HG02970 (cell line): ENCODE data around the gene CCDC106.

Experiments
- ATAC-seq: cut with Tn5 transposase; IDR thresholded peaks from one replicate; pipeline ENCODE4 v1.9.1; 2021; ENCODE audit warnings: mild to moderate bottlenecking, moderate library complexity, moderate number of reproducible peaks; ENCODE audit not compliant: unreplicated experiment, low FRiP score

CCDC106 gene

GRCh38 chr19:55613930-55614710 lies 33.9 kb upstream of the CCDC106 start:
- ATAC-seq, result no peak

GRCh38 chr19:55614711-55615542 lies 33.1 kb upstream of the CCDC106 start:
- ATAC-seq, result no peak

DNA sequence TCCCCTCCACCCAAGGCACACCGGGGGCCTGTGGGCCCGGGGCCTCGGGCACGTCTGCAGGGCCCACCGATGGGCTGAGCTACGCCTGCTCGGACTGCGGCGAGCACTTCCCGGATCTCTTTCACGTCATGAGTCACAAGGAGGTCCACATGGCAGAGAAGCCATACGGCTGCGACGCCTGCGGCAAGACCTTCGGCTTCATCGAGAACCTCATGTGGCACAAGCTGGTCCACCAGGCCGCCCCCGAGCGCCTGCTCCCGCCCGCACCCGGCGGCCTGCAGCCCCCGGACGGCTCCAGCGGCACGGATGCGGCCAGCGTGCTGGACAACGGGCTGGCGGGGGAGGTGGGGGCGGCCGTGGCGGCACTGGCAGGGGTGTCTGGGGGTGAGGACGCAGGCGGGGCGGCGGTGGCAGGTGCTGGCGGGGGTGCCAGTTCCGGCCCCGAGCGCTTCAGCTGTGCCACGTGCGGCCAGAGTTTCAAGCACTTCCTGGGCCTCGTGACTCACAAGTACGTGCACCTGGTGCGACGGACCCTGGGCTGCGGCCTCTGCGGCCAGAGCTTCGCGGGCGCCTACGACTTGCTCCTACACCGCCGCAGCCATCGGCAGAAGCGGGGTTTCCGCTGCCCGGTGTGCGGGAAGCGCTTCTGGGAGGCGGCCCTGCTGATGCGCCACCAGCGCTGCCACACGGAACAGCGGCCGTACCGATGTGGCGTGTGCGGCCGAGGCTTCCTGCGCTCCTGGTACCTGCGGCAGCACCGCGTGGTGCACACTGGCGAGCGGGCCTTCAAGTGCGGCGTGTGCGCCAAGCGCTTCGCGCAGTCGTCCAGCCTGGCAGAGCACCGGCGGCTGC lies 32.2 kb upstream of the CCDC106 start:
- ATAC-seq, result no peak

GRCh38 chr19:55616395-55616875 lies 31.6 kb upstream of the CCDC106 start:
- ATAC-seq, result no peak

DNA sequence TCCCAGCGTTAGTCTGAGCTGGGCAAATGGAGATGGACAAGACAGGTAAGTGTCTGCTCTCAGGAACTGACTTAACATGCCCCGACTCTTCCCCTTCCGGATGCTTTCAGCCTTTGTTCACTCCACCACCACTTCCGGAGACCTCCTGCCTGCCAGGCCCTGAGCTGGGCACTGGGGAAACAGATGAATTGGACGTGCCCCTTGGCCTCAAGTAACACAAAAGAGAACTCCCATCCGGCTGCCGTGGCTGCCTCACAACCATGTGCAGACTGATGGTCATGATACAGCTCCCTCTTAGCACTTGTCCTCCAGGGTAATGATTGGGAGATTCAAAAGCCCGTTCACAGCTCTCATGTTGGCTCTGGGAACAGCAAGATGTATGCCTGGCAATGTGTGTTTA lies 30.6 kb upstream of the CCDC106 start:
- no peak for ATAC-seq

DNA sequence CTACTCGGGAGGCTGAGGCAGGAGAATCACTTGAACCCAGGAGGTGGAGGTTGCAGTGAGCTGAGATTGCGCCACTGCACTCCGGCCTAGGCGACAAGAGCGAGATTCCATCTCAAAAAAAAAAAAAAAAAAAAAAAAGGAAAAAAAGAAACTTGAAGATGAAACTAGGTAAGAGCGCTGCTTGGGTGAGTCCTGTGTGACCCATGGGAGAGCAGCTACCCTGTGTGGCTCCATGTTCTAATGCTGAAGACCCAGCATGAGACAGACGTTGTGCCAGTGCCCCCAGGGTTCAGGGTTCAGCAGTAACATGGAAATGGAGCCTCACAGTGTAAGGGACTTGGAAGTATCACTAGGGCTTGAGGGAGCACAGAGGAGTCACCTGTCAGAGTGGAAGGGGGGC lies 29.6 kb upstream of the CCDC106 start:
- no peak for ATAC-seq

DNA sequence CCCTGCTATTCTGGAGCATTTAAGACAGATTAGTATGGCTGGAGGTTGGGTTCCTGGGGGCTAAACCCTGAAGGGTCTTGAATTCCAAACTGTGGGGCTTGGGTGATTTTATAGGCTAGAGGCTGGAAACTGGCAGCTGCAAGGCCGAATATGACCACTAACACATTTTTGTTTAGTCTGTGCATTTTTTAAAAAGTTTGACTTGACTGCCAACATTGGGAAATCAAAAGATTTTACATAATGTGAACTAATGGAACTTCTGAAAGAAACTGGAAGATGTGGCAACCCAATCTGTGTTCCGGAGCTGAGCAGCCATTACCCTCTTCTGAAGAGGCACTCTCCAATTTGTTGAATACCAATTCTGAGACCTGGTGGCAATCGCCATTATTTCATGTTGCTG lies 28.7 kb upstream of the CCDC106 start:
- no peak for ATAC-seq

DNA sequence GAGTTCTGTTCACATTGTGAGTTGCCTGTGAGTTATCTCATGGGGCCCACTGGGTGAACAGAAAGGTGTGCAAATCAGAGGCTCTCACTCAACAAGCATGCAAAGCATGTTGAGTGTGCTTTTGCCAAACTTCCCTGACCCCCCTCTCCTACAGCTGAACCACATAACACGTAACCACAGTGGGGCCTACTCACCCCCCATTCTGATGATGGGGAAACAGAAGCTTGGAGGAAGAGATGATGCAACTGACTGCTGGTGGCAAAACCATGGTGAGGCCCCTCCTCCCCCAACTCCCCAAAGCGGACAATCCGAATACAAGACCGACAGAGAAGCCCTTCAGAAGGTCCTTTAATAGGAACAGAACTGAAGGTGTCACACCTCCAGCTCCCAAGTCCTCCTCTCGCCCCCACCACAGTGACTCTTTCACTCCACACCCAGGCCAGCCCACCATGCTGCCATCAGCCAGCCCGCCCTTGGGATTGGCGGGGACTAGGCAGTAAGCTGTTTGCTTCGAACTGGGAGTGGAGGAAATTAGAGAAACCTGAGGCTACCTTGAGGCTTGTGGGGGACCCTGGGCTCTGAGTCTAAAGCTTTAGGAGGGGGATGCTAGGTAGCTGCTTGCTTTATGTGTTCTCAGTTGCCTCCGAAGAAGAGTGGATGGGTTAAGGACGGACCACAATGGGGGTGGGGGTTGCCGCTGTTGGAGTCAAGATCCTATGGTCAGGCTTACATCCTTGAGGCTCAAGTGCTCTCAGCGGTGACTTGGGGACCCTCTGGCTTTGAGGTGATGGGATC lies 27.4 kb upstream of the CCDC106 start:
- ATAC-seq, result no peak

GRCh38 chr19:55621205-55621672 lies 26.8 kb upstream of the CCDC106 start:
- no peak for ATAC-seq

- ATAC-seq, result no peak
Measured at GRCh38 chr19:55621673-55622231, 26.3 kb upstream of the CCDC106 start.

GRCh38 chr19:55622242-55622969 lies 25.6 kb upstream of the CCDC106 start:
- ATAC-seq, result no peak

GRCh38 chr19:55623130-55623529 lies 24.9 kb upstream of the CCDC106 start:
- no peak for ATAC-seq

GRCh38 chr19:55623561-55623960 lies 24.5 kb upstream of the CCDC106 start:
- ATAC-seq, result no peak

DNA sequence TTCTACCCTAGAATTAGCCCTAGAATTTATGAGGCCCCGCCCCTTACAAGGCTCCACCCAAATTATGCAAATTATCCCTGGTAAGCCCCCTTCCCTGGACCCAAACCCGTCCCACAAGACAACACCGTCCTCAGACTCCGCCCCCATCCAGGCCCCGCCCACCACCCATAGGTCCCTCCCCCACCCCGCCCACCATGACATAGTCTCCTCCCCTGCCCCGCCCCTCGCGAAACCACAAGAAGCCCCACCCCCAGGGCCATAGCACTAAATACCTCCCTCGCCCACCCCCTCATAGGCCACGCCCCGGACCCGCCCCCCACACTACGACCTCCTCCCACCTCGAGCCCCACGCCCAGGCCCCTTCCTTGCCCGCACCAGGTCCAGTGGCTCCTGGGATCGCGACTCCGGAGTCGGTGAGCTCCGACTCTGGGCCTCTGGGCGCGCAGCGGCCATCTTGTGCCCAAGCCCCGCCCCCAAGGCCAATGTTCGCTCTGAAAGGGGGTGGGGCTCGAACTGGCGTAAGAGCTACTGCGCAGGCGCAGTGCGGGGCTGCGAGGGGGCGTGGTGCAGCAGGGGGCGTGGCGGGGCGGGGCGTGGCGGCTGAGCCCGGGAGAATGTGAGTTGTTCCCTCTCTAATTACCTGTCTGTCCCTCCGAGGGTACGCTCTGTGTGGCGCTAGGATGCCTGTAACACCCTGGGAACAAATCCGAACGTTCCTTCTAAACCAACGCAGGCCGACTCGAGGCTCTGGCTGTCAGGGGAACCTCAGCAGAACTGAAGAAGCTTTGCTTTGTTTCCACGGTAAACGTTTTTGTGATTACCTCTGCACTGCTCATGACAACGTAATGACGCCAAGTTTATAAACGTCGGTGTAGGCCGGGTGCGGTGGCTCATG lies 23.7 kb upstream of the CCDC106 start, which contains the start of gene ZNF784:
ZNF784 (minus strand) TSS at position 458 of the 895 bp plus-strand sequence; CDS start at position 453, 5 bp downstream.
- ATAC-seq, result peak; percentile 59

DNA sequence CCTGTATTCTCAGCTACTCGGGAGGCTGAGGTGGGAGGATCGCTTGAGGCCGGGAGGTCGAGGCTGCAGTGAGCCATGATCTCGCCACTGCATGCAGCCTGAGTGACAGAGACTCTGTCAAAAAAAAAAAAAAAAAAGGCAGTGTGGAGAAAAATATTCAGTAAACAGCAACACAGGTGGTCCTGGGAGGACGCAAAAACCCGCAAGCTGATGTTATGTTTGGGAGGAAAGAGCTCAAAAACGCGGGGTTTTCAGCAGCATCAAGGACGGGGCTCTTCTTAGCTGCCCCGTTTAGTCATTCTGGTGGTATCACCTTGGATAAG lies 23.0 kb upstream of the CCDC106 start:
- ATAC-seq, result no peak

- ATAC-seq, result no peak
Measured at GRCh38 chr19:55626350-55626749, 21.7 kb upstream of the CCDC106 start.

DNA sequence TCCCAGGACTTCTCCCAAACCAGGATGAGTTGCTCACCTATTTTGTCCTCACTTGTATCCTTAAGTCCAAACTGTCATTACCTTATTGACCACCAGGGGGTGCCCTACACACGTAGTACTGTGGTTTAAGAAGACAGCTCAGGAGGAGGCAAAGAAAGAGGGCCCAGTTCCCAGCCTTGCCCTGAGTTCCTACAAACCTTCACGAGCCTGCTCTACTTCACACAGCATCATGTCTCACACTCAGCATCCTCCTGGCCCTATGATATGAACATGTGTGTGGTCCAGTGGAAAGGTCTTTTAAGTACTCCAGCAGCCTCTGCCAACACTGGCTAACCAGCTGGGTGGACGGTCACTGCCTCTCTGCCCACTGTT lies 15.6 kb upstream of the CCDC106 start:
- ATAC-seq, result peak; percentile 45

- ATAC-seq, result no peak
Measured at GRCh38 chr19:55633861-55634260, 14.2 kb upstream of the CCDC106 start.
